ENCODE data around the gene JUN.

JUN gene

GRCh38 chr1:58780411-58780810 is 3.4 kb downstream of the JUN start:
- intact Hi-C loops (cut with DNase I; ENCODE audit: low total_unique reads), result loop anchor here (5.0 kb wide), 2 partner anchors 517 to 922 kb away; partner anchors contain the start of gene FGGY
- no peaks in the 10 kb centered on the region for H3K9me3 ChIP-seq
- peak overlapping the region; percentile 83 to 88 for H3K4me3 ChIP-seq
- no peak for DNase-seq
- H3K4me1 ChIP-seq, result peaks cover 0 to 21% (median 10%) of the 10 kb centered on the region in 4 donors
- TF ChIP-seq CTCF (IDR thresholded peaks at IDR 0.05), result no peak
- no peaks in the 10 kb centered on the region for H3K27me3 ChIP-seq
- H3K27ac ChIP-seq, result peak overlapping the region; percentile 100
- peaks cover 0 to 4% (median 0%) of the 10 kb centered on the region in 3 donors for H3K36me3 ChIP-seq

- TF ChIP-seq CTCF (IDR thresholded peaks at IDR 0.05), result no peak
- intact Hi-C loops (cut with DNase I; ENCODE audit: low total_unique reads), result loop anchor here (5.0 kb wide), 2 partner anchors 517 to 922 kb away; partner anchors contain the start of gene FGGY
- peak overlapping the region; percentile 100 for H3K27ac ChIP-seq
- H3K9me3 ChIP-seq, result no peaks in the 10 kb centered on the region
- H3K4me1 ChIP-seq, result peaks cover 0 to 19% (median 10%) of the 10 kb centered on the region in 4 donors
- no peaks in the 10 kb centered on the region for H3K27me3 ChIP-seq
- DNase-seq, result peak in 1 of 2 donors; percentile 33
- H3K36me3 ChIP-seq, result peaks cover 0 to 4% (median 0%) of the 10 kb centered on the region in 3 donors
- peak overlapping the region in 1 of 2 donors; percentile 83 for H3K4me3 ChIP-seq
Measured at GRCh38 chr1:58779801-58780382, 4.0 kb downstream of the JUN start.

DNA sequence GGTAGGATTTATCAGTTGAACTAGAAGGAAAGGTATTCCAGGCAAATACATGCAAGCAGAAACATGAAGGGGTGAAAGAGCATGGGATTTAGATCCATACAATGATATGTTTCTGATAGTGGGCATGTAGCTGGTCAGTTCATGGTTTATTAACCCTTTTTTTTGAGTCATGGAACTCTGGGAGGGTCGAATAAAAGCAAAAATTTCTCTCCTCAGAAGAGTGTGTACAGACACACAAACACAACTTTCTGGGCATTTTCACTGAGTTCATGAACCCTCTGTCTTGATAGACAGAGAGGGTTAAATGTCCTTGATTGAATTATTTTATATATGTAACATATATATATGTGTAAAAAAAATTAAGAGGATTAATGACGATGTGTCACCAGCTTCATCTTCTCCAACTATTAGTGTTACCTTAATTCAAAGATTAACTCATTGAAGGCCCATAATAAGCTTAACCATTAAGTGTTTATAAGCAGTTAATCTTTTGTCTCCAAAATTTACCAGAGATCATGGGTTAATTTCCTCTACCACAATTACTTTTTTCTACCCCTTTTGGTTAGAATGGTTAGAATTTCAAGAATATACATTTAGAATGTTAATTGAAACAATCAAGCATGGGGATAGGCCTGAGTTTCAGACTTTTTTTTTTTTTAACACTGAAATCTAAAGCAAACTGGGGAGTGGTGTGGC is 4.6 kb downstream of the JUN start:
- Histone ChIP-seq H3K4me1 (peaks cover 0 to 26% (median 11%) of the 10 kb centered on the region in 4 donors), H3K27ac (peak overlapping the region; percentile 100), H3K27me3 (no peaks in the 10 kb centered on the region), H3K9me3 (no peaks in the 10 kb centered on the region), H3K4me3 (no peak overlapping the region), H3K36me3 (peaks cover 0 to 4% (median 0%) of the 10 kb centered on the region in 3 donors)
- intact Hi-C loops (cut with DNase I; ENCODE audit: low total_unique reads), result no loop called here
- DNase-seq, result no peak
- no peak for TF ChIP-seq CTCF (IDR thresholded peaks at IDR 0.05)

DNA sequence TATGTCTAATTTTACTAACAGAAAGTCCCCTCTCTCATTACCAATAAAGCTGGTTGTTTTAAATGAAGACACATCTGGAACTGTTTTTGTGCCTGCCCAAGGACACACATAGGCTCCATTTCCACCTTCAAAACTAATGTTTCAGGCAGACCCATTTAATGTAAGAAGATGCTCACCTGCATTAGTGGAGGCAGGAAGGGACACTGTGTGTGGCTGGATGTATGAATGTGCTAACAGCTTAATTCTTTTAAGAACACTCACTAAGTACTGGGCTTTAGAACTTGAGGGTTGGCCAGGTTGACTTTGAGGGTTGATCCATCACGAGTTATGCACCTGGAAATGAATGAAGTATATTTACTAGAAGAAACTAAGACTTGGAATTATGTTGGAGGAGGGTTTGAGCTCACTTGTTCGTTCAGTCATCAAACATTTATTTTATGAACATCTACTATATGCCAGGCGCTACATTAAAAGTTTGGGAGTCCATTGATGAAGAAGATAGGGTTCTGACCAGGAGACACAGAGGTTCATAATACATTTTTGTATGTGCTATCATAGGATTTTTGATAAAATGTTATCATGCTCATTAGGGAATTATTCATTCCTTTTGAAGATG is 5.4 kb downstream of the JUN start:
- Histone ChIP-seq H3K4me1 (peaks cover 0 to 33% (median 18%) of the 10 kb centered on the region in 4 donors), H3K36me3 (peaks cover 0 to 4% (median 0%) of the 10 kb centered on the region in 3 donors), H3K27me3 (no peaks in the 10 kb centered on the region), H3K27ac (peak overlapping the region in 1 of 2 donors; percentile 35), H3K4me3 (no peak overlapping the region), H3K9me3 (no peaks in the 10 kb centered on the region)
- no peak for TF ChIP-seq CTCF (IDR thresholded peaks at IDR 0.05)
- no peak for DNase-seq
- intact Hi-C loops (cut with DNase I; ENCODE audit: low total_unique reads), result no loop called here

GRCh38 chr1:58774027-58774426 is 9.8 kb downstream of the JUN start:
- Histone ChIP-seq H3K9me3 (no peaks in the 10 kb centered on the region), H3K4me1 (peaks cover 0 to 26% (median 14%) of the 10 kb centered on the region in 4 donors), H3K36me3 (no peaks in the 10 kb centered on the region), H3K27ac (peak overlapping the region; percentile 82 to 84), H3K27me3 (no peaks in the 10 kb centered on the region), H3K4me3 (no peak overlapping the region)
- no peak for TF ChIP-seq CTCF (IDR thresholded peaks at IDR 0.05)
- intact Hi-C loops (cut with DNase I; ENCODE audit: low total_unique reads), result no loop called here
- DNase-seq, result no peak

Data from tibial artery (tissue), 4 donors.